Right lung (tissue), 5 donors: ENCODE measurements around the gene ZNF638. TPM values are rescaled to one million over a fixed set of nuclear protein-coding genes. Genes with fewer than 3 reads are reported as not detected.

Source experiments
- polyA plus RNA-seq, 5 donors: library from polyadenylated mRNA; unstranded; fragments of 120-200 nt; gene quantifications; one replicate each; pipeline versions ENCODE4 v1.2.1 to v1.2.3, GENCODE V29; 2013; ENCODE audit warnings: inconsistent platforms in 1 of 5, low replicate concordance in 1 of 5; ENCODE audit not compliant: insufficient read length in 5 of 5, insufficient read depth in 1 of 5

Gene ZNF638
- polyA plus RNA-seq, 5 donors: 184 to 264 (median 246) TPM

Other genes with a start within 250 kb of the ZNF638 start
- gene MCEE, start 201.6 kb upstream of the ZNF638 start, polyA plus RNA-seq: 10 to 100 TPM; 23.9 to 31.5 (median 28.8) TPM
- gene MPHOSPH10, start 201.1 kb upstream of the ZNF638 start, polyA plus RNA-seq: 10 to 100 TPM; 45.2 to 57.9 (median 48.1) TPM
- gene PAIP2B, start 104.7 kb upstream of the ZNF638 start, polyA plus RNA-seq: 10 to 100 TPM in 2 of 5 donors, 1 to 10 TPM in 3; 7.4 to 10.8 (median 9.9) TPM
- 10 to 100 TPM; 14.6 to 25.8 (median 15.4) TPM for gene DYSF, start 121.8 kb downstream of the ZNF638 start, polyA plus RNA-seq